H9 (cell line): ENCODE measurements around the gene TMTC2. TPM values are rescaled to one million over a fixed set of nuclear protein-coding genes. Genes with fewer than 3 reads are reported as not detected.
"Not testable (repeated sequence)": the region's sequence is repeated elsewhere in the genome, so short reads cannot be mapped to it uniquely, and the experiment has no call there.

Experiments used
- DNase-seq: peaks from one replicate; pipeline ENCODE4 v3.0.0-alpha.2; 2017
- H2AFZ ChIP-seq: one replicate; pipeline ENCODE4 v1.6.1; 2013; ENCODE audit warnings: mild to moderate bottlenecking, low read length, control low read depth, moderate library complexity
- H2AK5ac ChIP-seq: 2 replicates; pipeline ENCODE4 v1.6.1; 2013; ENCODE audit warnings: low read length, control low read depth, mixed read lengths; ENCODE audit not compliant: insufficient read length
- H2BK120ac ChIP-seq: one replicate; pipeline ENCODE4 v1.6.1; 2013; ENCODE audit warnings: low read depth, mild to moderate bottlenecking, low read length, control low read depth, inconsistent platforms; ENCODE audit not compliant: poor library complexity, severe bottlenecking
- H2BK12ac ChIP-seq: 2 replicates; pipeline ENCODE4 v1.6.1; 2013; ENCODE audit warnings: low read length, control low read depth, mixed read lengths, low read depth; ENCODE audit not compliant: insufficient read length
- H2BK15ac ChIP-seq: 2 replicates; pipeline ENCODE4 v1.6.1; 2013; ENCODE audit warnings: low read depth, low read length, control low read depth
- H2BK20ac ChIP-seq: one replicate; pipeline ENCODE4 v1.6.1; 2013; ENCODE audit warnings: low read depth, mild to moderate bottlenecking, low read length, control low read depth, inconsistent platforms; ENCODE audit not compliant: poor library complexity, severe bottlenecking
- H2BK5ac ChIP-seq: 2 replicates; pipeline ENCODE4 v1.6.1; 2013; ENCODE audit warnings: low read length, control low read depth, mixed read lengths; ENCODE audit not compliant: insufficient read length
- H3K14ac ChIP-seq: 2 replicates; pipeline ENCODE4 v1.6.1; 2013; ENCODE audit warnings: low read length, control low read depth; ENCODE audit not compliant: insufficient read depth
- H3K18ac ChIP-seq: 2 replicates; pipeline ENCODE4 v1.6.1; 2013; ENCODE audit warnings: low read depth, mild to moderate bottlenecking, mixed read lengths, low read length, control low read depth; ENCODE audit not compliant: insufficient read length
- H3K23ac ChIP-seq: 2 replicates; pipeline ENCODE4 v1.6.1; 2013; ENCODE audit warnings: low read length, control low read depth, mixed read lengths, low read depth; ENCODE audit not compliant: insufficient read length
- H3K23me2 ChIP-seq: 2 replicates; pipeline ENCODE4 v1.6.1; 2013; ENCODE audit warnings: low read depth, mild to moderate bottlenecking, mixed read lengths, low read length, control low read depth; ENCODE audit not compliant: insufficient read length, poor library complexity, severe bottlenecking
- H3K27ac ChIP-seq: 2 replicates; pipeline ENCODE4 v1.5.1; 2013; ENCODE audit warnings: low read length, control low read depth, mixed read lengths, low read depth; ENCODE audit not compliant: insufficient read length
- H3K27me3 ChIP-seq: 2 replicates; pipeline ENCODE4 v1.6.1; 2013; ENCODE audit warnings: low read length, control low read depth, inconsistent platforms; ENCODE audit not compliant: insufficient read depth
- H3K4ac ChIP-seq: 2 replicates; pipeline ENCODE4 v1.6.1; 2013; ENCODE audit warnings: low read depth, mild to moderate bottlenecking, control low read depth, inconsistent platforms, low read length, moderate library complexity
- H3K4me1 ChIP-seq: 2 replicates; pipeline ENCODE4 v1.6.1; 2013; ENCODE audit warnings: low read length, control low read depth, inconsistent platforms; ENCODE audit not compliant: insufficient read depth
- H3K4me2 ChIP-seq: 2 replicates; pipeline ENCODE4 v1.6.1; 2013; ENCODE audit warnings: low read length, control low read depth, mixed read lengths; ENCODE audit not compliant: insufficient read length, insufficient read depth
- H3K56ac ChIP-seq: 2 replicates; pipeline ENCODE4 v1.6.1; 2013; ENCODE audit warnings: low read depth, mild to moderate bottlenecking, mixed read lengths, low read length, control low read depth; ENCODE audit not compliant: insufficient read length
- H3K79me1 ChIP-seq: 2 replicates; pipeline ENCODE4 v1.6.1; 2013; ENCODE audit warnings: low read depth, mild to moderate bottlenecking, moderate library complexity, low read length, control low read depth, inconsistent platforms; ENCODE audit not compliant: insufficient read depth, poor library complexity, severe bottlenecking
- H3K79me2 ChIP-seq: 2 replicates; pipeline ENCODE4 v1.6.1; 2013; ENCODE audit warnings: low read length, control low read depth, inconsistent platforms; ENCODE audit not compliant: insufficient read depth
- H3K9ac ChIP-seq: 2 replicates; pipeline ENCODE4 v1.6.1; 2013; ENCODE audit warnings: low read length, control low read depth, mixed read lengths; ENCODE audit not compliant: insufficient read length; ENCODE audit errors: extremely low read depth
- H3K9me3 ChIP-seq: one replicate; pipeline ENCODE4 v1.6.1; 2013; ENCODE audit warnings: low read depth, low read length, inconsistent platforms; ENCODE audit not compliant: control insufficient read depth
- H3T11ph ChIP-seq: one replicate; pipeline ENCODE4 v1.6.1; 2013; ENCODE audit warnings: mild to moderate bottlenecking, low read length, control low read depth, inconsistent platforms
- H4K20me1 ChIP-seq: one replicate; pipeline ENCODE4 v1.6.1; 2013; ENCODE audit not compliant: control insufficient read depth, insufficient read length, insufficient read depth
- H4K5ac ChIP-seq: 2 replicates; pipeline ENCODE4 v1.6.1; 2013; ENCODE audit warnings: low read depth, mild to moderate bottlenecking, mixed read lengths, low read length, control low read depth; ENCODE audit not compliant: insufficient read length
- H4K8ac ChIP-seq: replicated peaks from 2 replicates; pipeline ENCODE4 v1.6.1; 2013; ENCODE audit warnings: low read length, control low read depth, mixed read lengths, low read depth; ENCODE audit not compliant: insufficient read length
- H4K91ac ChIP-seq: 2 replicates; pipeline ENCODE4 v1.6.1; 2013; ENCODE audit warnings: low read depth, mild to moderate bottlenecking, moderate library complexity, mixed read lengths, low read length, control low read depth; ENCODE audit not compliant: insufficient read length
- H3K27ac Mint-ChIP-seq, 3 experiments: 2 replicates in 2 of 3; 3 replicates in 1 of 3; pipeline ENCODE4 v1.8.0; 2020 to 2021; ENCODE audit warnings: mixed read lengths in 3 of 3, mild to moderate bottlenecking in 1 of 3, moderate library complexity in 1 of 3
- H3K27me3 Mint-ChIP-seq: 2 replicates; pipeline ENCODE4 v1.8.0; 2021; ENCODE audit warnings: low read depth, mild to moderate bottlenecking, moderate library complexity, mixed read lengths
- H3K36me3 Mint-ChIP-seq, 3 experiments: 2 replicates in 2 of 3; 3 replicates in 1 of 3; pipeline ENCODE4 v1.8.0; 2020 to 2021; ENCODE audit warnings: low read depth in 3 of 3, mixed read lengths in 3 of 3; ENCODE audit not compliant: insufficient read depth in 1 of 3
- H3K4me1 Mint-ChIP-seq, 2 experiments: 2 replicates each; pipeline ENCODE4 v1.8.0; 2020; ENCODE audit warnings: mixed read lengths in 2 of 2
- H3K4me3 Mint-ChIP-seq, 2 experiments: 2 replicates in 1 of 2; 3 replicates in 1 of 2; pipeline ENCODE4 v1.8.0; 2020 to 2021; ENCODE audit warnings: mild to moderate bottlenecking in 2 of 2, mixed read lengths in 2 of 2, moderate library complexity in 1 of 2
- H3K9me3 Mint-ChIP-seq, 2 experiments: 2 replicates in 1 of 2; 3 replicates in 1 of 2; pipeline ENCODE4 v1.8.0; 2020; ENCODE audit warnings: mild to moderate bottlenecking in 2 of 2, mixed read lengths in 2 of 2, moderate library complexity in 1 of 2
- WGBS: extraction: QIAGEN DNeasy Blood & Tissue Kit; methylation state at CpG from one replicate; pipeline ENCODE4 v1.1.7; 2013; ENCODE audit warnings: missing lambda C conversion rate, low lambda C conversion rate, mixed read lengths; ENCODE audit not compliant: insufficient read length; ENCODE audit errors: extremely low coverage; 5-methylcytosine and 5-hydroxymethylcytosine counted together
- total RNA-seq: library from RNA; stranded (reverse); gene quantifications from 2 replicates; pipeline ENCODE4 v1.2.1, GENCODE V29; 2021
- TF ChIP-seq, protein P1 (sequence below): fragments of 200-600 bp; sonication (generic); conservative IDR thresholded peaks from 3 replicates; pipeline ENCODE4 v1.8.0; 2021; ENCODE audit warnings: antibody characterized with exemption, mild to moderate bottlenecking

The TMTC2 gene
- total RNA-seq, 1 experiment from 2014 or later = 3.1 TPM

DNA sequence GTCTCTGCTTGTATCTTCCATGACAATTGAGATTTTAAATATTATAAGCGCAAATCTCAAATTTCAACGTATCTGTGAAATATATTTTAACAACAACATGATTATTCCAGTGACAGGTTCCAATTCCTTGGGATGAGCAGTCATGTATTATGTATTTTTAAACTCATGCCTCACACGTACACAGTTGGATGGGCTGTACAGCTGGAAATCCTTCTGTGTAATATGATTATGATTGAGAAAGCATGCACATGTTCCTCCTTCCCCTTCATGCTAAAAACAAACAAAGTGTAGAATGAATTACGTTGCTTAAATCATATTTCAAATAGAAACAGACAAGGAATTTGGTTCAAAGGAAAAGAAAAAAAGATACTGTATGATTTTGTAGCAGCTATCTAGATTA is 428.3 kb downstream of the TMTC2 start:
- no peak for DNase-seq
- no peak overlapping the region for H3K18ac ChIP-seq
- no peak overlapping the region for H3K9ac ChIP-seq
- H3K79me2 ChIP-seq = no peaks in the 10 kb centered on the region
- no peaks in the 10 kb centered on the region for H3K27me3 ChIP-seq
- Mint-ChIP-seq H3K4me1 (peaks cover 4% of the 10 kb centered on the region in 2 experiments; a peak in 3 of 4 replicates), H3K27me3 (no peaks in the 10 kb centered on the region), H3K36me3 (peaks cover 0 to 4% (median 0%) of the 10 kb centered on the region in 3 experiments; a peak in 2 of 7 replicates), H3K27ac (no peak overlapping the region), H3K4me3 (no peak overlapping the region), H3K9me3 (0 out of 5 replicates have a peak, but pooled peaks cover 0 to 5% of the 10 kb centered on the region in 2 experiments)
- TF ChIP-seq, protein P1, sequence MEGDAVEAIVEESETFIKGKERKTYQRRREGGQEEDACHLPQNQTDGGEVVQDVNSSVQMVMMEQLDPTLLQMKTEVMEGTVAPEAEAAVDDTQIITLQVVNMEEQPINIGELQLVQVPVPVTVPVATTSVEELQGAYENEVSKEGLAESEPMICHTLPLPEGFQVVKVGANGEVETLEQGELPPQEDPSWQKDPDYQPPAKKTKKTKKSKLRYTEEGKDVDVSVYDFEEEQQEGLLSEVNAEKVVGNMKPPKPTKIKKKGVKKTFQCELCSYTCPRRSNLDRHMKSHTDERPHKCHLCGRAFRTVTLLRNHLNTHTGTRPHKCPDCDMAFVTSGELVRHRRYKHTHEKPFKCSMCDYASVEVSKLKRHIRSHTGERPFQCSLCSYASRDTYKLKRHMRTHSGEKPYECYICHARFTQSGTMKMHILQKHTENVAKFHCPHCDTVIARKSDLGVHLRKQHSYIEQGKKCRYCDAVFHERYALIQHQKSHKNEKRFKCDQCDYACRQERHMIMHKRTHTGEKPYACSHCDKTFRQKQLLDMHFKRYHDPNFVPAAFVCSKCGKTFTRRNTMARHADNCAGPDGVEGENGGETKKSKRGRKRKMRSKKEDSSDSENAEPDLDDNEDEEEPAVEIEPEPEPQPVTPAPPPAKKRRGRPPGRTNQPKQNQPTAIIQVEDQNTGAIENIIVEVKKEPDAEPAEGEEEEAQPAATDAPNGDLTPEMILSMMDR = no peak
- H2BK5ac ChIP-seq = no peak overlapping the region
- no CpG with 5 or more reads among the region's 4 CpGs for WGBS
- H3K23ac ChIP-seq = no peak overlapping the region
- H3K79me1 ChIP-seq = no peaks in the 10 kb centered on the region
- no peak overlapping the region for H3K4ac ChIP-seq
- H3K56ac ChIP-seq = no peak overlapping the region
- H3K4me1 ChIP-seq = no peaks in the 10 kb centered on the region
- H4K91ac ChIP-seq = no peak overlapping the region
- H2BK15ac ChIP-seq = no peak overlapping the region
- H2BK120ac ChIP-seq = no peak overlapping the region
- no peaks in the 10 kb centered on the region for H3K9me3 ChIP-seq
- no peak overlapping the region for H4K5ac ChIP-seq
- no peak overlapping the region for H2AK5ac ChIP-seq
- H3K14ac ChIP-seq = no peak overlapping the region
- no peak overlapping the region for H2BK20ac ChIP-seq
- H4K20me1 ChIP-seq = no peaks in the 10 kb centered on the region
- H3K4me2 ChIP-seq = no peak overlapping the region
- H4K8ac ChIP-seq = no peak overlapping the region
- no peak overlapping the region for H3K27ac ChIP-seq
- no peak overlapping the region for H3T11ph ChIP-seq
- H2AFZ ChIP-seq = no peak overlapping the region
- no peaks in the 10 kb centered on the region for H3K23me2 ChIP-seq
- no peak overlapping the region for H2BK12ac ChIP-seq

DNA sequence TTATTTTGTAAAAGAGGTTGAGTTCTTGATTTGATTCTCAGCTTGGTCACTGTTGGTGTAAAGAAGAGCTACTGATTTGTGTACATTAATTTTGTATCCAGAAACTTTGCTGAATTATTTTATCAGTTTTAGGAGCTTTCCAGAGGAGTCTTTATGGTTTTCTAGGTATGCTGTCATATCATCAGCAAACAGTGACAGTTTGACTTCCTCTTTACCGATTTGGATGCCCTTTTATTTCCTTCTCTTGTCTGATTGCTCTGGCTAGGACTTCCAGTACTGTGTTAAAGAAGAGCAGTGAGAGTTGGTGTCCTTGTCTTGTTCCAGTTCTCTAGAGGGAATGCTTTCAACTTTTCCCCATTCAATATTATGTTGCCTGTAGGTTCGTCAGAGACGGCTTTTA is 431.2 kb downstream of the TMTC2 start:
- H3K18ac ChIP-seq, H3K9me3 Mint-ChIP-seq, H3K4me3 Mint-ChIP-seq, H4K20me1 ChIP-seq, H4K91ac ChIP-seq, H2AFZ ChIP-seq, H3K9me3 ChIP-seq, H3K4me2 ChIP-seq, H3K27me3 ChIP-seq, H3K79me1 ChIP-seq, H4K5ac ChIP-seq, H3K4me1 ChIP-seq, H3K27ac ChIP-seq, H2BK120ac ChIP-seq, H3K27ac Mint-ChIP-seq, H3K23me2 ChIP-seq, H2AK5ac ChIP-seq, H3K9ac ChIP-seq, H2BK5ac ChIP-seq, H3K23ac ChIP-seq, H2BK20ac ChIP-seq, DNase-seq, H3K36me3 Mint-ChIP-seq, H3K27me3 Mint-ChIP-seq, H2BK12ac ChIP-seq, H2BK15ac ChIP-seq, H4K8ac ChIP-seq, H3K4ac ChIP-seq, H3K14ac ChIP-seq, H3K56ac ChIP-seq, H3K79me2 ChIP-seq, H3T11ph ChIP-seq: not testable (repeated sequence)
- no CpG with 5 or more reads among the region's 3 CpGs for WGBS
- peaks cover 24 to 25% of the 10 kb centered on the region in 2 experiments for H3K4me1 Mint-ChIP-seq
